Medulla oblongata (tissue), 1 donor: ENCODE results near the gene MACROD2.
A peak's percentile ranks its signal among the peaks of the same experiment; 100 is the strongest.

Experiments
- DNase-seq: peaks from one replicate; pipeline ENCODE4 v3.0.0-alpha.2; 2015; ENCODE audit errors: extremely low spot score

Gene MACROD2

DNA sequence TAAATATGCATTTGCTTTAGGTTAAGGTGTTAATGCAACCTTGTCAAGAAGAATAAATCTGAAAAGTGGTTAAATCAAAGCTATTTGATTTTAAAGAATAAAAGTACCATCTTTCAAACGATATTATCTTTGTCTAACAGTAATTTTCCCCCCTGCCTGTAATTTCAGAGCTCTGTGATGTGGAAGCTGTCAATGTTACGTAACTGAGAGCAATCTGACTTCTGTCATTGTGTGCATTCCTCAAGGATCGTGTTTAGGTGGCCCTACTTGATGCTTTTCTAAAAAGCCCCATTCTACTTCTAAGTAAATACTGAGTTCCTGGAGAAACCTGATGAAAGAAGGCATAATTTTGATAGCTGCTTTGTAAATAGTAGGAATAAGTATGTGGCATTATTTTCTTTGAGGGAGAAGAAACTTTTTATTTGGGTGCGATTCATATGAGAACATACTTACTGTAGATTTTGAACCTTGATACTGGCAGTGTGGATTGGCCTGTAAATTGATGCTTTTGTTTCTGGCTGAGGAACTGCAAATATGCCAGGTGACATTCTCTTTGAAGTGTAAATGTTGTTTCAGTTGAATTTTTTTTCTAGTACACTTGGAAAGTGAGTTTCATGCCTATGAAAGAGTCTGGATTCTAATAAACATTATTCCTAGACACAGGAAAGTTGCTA is 871.7 kb downstream of the MACROD2 start:
- DNase-seq = no peak

DNA sequence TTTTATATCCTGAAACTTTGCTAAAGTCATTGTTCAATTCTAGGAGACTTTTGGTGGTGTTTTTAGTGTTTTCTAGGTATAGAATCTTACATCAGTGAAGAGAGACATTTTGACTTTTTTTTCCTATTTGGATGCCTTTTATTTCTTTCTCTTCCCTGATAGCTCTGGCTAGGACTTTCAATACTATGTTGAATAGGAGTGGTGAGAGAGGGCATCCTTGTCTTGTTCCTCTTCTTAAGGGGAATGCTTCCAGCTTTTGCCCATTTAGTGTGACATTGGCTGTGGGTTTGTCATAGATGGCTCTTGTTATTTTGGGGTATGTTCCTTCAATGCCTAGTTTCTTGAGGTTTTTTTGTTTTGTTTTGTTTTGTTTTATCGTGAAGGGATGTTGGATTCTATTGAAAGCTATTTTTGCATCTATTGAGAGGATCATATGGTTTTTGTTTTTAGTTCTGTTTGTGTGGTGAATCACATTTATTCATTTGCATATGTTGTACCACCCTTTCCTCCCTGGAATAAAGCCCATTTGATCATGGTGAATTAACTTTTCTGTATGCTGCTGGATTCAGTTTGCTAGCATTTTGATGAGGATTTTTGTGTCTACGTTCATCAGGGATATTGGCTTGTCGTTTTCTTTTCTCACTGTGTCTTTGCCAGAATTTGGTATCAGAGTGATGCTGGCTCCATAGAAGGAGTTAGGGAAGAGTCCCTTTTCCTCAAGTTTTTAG is 882.1 kb downstream of the MACROD2 start:
- no peak for DNase-seq

DNA sequence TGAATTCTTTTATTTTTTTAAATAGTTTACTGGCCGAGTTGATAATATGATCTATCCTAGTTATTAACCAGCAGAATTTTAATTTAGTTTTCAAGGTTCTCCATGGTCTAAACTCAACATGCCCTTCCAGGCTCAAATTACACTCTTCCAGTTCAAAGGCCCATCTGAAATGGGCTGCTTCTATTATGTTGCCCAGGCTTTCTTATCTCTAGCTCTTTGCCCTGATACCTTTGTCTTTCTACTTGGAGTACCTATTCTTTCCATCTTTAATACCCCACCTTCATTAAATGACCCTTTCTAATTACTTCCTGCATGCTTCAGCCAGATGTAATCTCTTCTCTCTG is 883.3 kb downstream of the MACROD2 start:
- DNase-seq = no peak

DNA sequence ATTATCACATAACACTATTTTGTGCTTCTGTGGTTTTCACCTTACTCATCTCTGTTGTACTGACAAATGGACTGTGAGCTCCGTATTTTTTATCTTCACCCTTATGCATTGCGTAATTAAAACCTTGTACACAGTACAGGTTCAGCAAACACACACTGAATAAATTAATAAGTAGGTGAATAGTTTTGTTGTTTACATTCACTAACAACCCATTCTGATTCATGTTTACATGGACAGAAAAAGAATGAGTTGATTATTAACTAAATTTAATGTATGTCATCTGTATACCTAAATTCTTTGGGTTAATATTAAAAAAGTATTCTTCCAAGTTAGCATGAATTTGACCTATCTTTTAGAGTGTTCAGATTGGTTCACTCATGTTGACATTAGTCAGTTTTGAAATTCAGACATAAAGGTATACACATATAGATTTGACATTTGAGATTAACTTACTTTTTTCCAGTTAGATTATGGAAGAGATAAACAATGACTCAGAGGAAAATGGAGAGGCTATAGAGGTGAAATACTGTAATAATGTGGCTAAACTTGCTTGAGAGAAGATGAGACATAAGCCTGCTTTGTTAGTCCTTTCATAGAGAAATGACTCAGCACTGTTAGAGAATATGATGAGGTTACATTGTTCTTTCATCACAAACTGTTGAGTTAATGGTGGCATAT is 883.8 kb downstream of the MACROD2 start:
- peak; percentile 25 for DNase-seq

DNA sequence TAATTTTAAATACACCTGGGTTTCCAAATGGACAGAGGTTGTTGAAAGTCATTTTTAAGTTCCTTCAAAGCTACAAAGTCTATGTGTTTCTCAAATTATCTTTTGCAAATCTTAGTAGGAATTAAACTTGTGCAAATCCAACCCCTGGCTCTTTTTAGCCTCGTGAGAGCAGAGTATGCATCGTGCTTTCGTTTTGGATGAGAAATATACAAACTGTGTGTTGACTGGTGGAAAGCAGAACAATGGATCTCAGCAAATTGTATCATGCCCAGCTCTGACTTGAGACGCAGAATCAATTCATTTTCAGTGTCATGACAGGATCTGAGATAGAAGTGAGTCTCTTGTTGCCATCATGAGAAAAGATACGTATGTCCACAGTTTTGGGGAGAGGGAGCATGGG is 884.5 kb downstream of the MACROD2 start:
- DNase-seq = peak; percentile 21

DNA sequence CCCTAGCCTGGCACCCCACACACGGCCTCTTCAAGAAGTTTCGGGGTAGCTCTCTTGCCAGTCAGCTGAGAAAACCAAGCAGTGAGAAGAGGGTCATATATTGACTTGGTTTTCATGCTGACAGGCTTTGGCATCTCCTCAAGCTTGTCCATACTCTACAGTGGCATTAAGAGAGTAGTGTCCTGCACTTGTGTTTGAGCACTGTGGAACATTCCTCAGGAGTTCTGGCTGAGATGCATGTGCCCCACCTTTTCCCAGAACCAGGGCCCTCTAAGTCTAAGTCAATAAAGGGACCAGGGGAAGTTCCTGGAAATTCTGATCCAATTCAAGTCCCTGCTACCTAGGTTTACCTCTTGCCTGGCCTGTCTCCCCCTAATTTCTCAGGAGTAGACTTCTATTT is 886.2 kb downstream of the MACROD2 start:
- no peak for DNase-seq

DNA sequence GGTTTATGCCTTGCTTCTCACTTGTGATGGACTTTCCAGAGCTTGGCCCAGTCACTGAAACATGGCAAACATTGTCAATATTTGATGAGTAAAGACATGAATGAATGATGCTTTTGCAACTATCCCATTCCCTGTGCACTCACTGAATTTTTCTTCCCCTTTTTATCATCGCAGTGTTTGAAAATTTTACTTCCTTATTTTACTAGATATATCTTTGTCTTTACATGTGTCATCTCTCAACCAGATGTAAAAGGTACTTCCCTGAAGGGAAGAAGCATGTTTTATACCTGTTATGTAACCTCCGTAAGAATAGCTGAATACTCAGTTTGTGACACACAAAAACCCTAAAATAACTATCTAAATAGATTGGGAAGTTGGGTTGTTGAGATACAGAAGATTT is 886.8 kb downstream of the MACROD2 start:
- DNase-seq = no peak

DNA sequence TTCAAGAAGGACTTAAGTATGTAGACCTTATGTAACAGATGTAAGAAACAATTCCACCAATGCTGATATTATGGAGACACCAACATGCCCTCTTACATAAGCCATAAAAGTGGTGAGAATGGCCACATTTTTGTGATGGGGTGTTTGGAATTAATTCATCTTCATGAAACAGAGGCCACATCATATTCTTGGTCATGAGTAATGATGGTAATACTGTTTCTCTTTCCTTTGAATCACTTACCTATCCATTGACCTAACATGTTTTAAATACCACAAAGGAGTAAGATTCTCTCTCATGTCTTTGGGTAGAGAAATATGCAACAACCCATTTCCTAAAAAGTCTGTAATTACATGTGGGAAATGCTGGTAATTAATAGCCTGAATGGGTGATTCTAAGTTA is 887.5 kb downstream of the MACROD2 start:
- no peak for DNase-seq

DNA sequence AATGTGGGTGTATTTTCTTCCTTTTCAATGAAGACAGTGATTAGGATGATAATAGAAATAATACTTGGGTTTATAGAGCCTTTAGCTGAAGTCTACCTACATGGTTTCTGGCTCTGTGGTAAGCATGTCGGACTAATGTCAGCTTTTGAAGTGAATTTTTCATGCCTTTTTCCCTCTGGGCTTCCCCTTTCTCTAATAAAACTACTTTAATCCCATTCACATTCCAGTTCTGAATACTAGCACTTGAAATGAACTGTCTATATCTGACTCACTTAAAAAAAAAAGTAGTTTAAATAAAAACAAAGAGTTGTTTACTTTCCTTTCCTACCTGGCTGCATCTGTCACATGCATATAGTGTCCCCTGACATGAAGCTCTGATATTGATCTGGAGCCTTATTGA is 888.0 kb downstream of the MACROD2 start:
- no peak for DNase-seq

DNA sequence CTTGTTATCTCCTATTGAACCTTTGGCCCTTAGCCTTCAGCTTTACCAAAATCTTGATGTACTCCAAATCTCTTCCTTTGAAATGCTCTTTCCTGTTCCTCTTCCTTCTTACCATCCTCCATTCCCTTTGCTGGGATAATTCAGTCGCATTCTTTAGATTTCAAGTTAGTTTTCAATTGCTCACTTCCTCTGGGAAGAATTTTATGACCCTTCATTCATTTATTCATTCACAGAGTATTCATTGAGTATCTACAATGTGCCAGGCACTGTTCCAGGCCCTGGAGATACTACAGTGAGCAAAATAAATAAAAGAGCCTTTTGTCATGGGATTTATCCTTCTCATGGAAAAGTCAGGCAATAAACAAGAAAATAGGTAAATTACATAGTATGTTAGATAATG is 890.3 kb downstream of the MACROD2 start:
- no peak for DNase-seq

DNA sequence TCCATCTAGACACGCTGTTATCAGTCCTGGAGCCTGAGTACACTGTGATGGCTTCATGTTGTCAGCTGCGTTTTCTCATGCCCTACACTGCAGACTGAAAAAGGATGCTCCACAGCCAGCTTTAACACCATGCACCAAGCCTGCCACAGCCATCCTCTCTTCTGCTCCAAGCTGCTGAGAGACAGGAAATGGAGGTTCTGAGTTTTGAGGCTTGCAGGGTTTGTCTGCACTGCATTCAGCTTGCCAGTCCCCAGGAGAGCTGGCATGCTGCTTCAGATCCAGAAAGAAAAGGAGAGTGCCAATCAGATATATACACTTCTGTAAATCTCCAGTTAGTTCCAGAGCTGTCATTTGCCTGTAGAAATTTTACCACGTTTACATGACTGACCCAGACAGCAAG is 892.8 kb downstream of the MACROD2 start:
- no peak for DNase-seq

DNA sequence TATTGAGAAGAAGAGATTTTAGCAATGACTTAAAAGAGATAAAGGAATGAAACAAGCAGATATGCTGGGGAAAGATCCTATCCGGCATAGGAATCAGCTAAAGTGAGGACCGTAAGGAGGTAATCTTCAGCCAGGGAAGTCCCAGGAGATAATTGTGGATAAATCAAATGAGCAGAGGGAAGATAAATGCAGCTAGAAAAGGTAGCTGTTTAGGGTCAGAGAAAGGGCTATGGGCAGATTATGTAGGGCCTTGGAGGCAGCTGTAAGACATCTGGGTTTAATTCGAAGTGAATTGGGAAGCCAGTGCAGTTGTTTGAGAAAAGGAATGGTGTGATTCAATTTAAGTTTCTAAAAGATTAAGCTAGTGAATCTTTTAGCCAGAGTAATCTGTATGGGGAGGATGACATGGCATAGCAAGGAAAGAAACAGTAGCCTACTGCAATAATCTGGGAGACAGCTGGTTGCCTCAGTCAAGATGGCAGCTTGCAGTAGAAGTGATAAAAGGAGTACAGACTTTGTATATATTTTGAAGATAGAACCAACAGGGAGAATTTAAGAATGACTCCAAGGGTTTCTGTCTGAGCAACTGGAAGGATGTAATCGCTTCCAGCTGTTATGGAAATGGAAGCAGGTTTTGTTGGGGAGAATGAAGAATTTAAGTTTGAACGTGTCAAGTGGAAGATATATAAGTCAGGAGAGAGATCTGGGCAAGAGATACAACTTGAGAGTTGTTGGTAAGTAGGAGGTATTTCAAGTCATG is 894.4 kb downstream of the MACROD2 start:
- no peak for DNase-seq

DNA sequence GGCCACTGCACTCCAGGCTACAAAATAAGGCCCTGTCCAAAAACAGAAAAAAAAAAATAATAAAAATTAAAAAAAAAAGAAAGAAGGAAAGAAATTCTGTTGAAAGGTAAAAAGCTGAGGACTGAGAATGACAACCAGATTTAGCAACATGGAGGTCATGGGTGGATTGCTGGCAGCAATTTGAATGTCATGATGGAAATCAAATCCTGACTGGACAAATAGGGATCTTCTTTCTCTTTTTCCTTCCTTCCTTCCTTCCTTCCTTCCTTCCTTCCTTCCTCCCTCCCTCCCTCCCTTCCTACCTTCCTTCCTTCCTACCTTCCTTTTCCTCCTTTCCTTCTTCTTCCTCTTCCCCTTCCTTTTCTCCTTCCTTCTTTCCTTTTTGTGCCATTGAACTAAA is 895.4 kb downstream of the MACROD2 start:
- DNase-seq = no peak

DNA sequence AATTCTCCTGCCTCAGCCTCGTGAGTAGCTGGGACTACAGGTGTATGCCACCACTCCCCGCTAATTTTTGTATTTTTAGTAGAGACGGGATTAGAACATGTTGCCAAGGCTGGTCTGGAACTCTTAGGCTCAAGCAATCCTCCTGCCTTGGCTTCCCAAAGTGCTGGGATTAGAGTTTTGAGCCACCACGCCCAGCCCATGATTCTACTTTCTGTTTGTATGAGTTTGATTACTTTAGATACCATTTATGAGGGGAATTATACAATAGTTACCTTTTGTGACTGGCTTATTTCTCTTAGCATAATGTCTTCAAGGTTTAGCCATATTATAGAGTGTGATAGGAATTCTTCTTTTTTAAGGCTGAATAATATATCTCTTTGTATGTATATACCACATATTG is 897.5 kb downstream of the MACROD2 start:
- no peak for DNase-seq

DNA sequence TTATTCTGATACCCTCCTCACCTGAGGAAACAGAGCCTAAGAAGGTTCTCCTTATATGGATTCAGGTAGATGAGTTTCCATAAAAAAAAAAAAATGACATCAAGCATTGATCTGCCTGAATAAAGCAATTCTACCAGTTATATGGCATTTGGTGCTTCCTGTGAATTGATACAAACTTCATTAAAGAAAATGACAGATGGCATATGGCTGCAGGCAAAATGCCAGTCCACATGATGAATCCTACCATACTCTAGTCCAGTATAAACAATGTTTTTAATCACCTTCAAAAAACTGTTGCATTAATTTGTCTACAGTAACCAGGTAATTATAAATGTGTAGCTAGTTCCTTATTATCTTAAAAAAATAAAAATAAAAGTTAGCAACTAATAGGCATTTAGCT is 901.3 kb downstream of the MACROD2 start:
- no peak for DNase-seq

DNA sequence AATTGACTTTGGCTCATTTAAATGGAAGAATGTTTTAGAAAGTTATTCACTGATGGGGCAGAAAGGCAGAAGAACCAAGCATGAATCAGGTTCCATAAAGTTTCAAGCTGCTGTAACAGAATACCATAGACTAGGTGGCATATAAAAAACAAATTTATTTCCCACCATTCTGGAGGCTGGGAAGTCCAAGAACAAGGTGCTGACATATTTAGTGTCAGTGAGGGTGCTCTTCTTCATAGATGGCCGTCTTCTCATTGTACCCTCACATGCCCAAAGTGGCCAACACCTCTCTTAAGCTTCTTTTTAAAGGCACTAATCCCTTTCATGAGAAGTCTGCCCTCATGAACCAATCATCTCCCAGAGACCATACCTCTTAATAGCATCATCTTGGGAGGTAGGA is 902.3 kb downstream of the MACROD2 start:
- no peak for DNase-seq

DNA sequence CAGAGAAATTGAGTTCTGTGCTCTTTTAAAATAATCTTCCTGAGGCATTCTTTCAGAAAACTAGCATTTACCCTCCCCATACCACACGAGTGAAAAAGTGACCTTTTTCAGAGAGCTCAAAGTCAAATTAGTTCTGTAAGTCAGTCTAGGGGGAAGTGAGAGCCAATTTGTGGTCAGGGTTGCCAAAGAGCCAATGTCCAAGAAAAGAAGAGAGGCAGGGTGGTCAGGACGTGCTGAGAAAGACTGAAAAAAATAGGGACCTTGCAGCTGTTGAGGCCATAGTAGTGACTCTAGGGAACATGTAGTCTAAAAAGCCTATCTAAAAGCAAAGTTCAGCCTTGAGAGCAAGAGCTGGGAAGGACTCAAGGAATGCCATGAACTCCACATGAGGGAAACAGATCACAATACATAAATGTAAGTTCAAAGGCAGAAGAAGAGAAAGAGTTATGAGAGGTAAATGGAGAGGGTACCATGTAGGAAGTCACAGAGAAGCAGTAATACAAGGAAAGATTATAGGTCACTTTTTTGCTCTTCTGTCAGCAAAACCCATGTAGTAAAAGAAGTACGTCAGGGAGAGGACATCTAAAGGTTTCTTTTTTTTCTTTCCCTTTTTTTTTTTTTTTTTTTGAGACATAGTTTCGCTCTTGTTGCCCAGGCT is 907.2 kb downstream of the MACROD2 start:
- no peak for DNase-seq

DNA sequence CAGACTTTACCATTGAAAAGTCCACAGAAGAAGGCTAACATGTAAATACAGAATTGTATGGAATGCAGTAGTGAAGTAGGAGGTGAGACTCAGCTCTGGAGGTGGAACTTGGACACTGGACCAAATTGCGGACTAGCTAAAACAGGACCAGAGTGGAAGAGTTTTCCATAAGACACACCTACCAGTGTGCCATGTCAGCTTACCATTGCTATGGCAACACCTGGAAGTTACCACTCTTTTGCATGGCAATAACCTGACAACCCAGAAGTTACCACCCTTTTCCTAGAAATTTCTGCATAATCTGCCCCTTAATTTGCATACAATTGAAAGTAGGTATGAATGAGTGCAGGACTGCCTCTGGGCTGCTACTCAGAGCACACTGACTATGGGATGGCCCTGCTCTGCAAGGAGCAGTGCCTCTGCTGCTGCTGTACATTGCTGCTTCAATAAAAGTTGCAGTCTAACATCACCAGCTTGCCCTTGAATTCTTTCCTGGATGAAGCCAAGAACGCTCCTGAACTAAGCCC is 911.7 kb downstream of the MACROD2 start:
- no peak for DNase-seq

DNA sequence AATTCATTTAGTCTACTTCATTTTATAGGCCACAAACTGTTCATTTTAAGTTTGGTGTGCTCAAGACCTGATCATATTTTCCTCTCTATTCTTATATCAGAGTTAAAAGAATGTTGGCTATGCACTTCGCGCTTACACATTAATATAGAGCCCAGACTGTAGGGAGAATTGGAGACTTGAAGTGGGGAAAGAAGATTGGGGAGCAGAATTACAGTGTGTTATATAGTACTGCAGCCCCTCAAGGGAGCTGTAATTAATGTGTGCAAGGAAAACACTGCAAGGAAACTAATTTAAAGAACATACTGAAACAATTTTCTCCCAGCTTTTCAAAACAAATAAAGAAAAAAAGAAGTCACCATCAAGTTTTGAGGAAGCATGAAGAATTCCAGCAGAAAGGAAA is 914.8 kb downstream of the MACROD2 start:
- no peak for DNase-seq

DNA sequence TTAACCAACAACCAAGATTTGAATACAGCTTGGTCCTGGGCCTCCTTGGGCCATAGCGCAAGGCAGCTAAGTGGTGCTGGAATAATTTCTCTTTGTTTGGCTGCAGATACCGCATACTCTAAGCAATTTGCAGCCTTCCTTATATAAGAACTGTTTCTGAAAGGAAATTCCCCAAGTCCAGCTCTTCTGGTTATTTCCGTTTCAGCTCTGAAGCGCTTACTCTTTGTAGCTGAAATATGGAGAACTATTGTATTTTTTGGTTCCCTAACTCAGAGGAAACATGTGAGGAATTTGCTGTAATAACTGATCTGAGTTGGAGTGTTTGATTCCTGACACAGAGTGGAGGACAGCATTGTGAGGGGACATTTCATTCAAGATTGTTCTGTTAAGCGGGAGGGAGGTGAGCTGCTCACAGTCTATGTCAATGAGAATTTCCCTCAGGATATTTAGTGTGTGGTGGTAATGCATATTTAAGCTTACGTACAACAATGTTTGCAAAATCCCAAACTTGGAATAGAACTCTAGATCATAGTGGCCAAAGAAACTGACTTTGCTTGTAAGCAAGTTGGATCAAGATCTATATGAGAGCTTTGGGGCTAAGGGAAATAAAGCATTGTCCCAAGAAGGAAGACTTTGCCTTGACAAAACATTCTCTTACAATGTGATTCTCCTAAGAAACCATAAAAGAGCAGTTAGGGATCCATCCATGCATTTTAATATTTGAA is 918.7 kb downstream of the MACROD2 start:
- no peak for DNase-seq

DNA sequence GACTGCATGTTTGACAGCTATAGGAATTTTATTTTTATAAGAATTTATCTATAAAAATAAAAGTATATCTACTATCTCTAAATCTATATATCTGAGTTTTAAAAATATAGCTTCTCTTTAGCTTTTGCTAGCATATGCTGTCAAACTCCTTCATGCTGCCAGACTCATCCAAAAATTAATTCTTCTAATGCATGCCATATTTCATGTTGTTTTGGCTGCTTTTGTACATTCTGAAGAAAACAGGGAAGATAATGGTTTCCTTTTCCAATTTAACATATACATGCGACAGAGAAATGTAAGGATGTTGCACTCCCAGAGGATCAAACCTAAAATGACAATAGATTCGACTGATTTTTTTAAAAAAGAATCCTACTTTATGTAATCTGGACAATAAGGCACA is 919.3 kb downstream of the MACROD2 start:
- DNase-seq = no peak
